H1 (cell line): Measurements from ENCODE around the gene CNOT10. TPM values are rescaled to one million over a fixed set of nuclear protein-coding genes. Genes with fewer than 3 reads are reported as not detected.

Experiments
- CTCF ChIA-PET: fragments of 300-600 bp; sonication (Branson Sonifier 250); formaldehyde crosslinking; loops from one replicate; lab custom pipeline; 2021; ENCODE audit not compliant: partially characterized antibody; lab: Charles Lee
- POLR2A ChIA-PET: fragments of 300-600 bp; sonication (Branson Sonifier 250); formaldehyde crosslinking; loops from one replicate; lab custom pipeline; 2021; ENCODE audit warnings: inconsistent platforms; ENCODE audit not compliant: partially characterized antibody; lab: Charles Lee
- DNase-seq, 2 experiments: peaks; one replicate each; pipeline versions ENCODE4 v3.0.0 to v3.0.0-alpha.2; 2010 to 2022; ENCODE audit warnings: low spot score in 2 of 2, low read depth in 1 of 2, mixed read lengths in 1 of 2
- FAIRE-seq: peaks from 2 replicates; lab custom pipeline; 2011; peaks lifted over from hg19 to GRCh38; lab: Jason Lieb, UNC
- H2AFZ ChIP-seq: 2 replicates; pipeline ENCODE4 v1.8.1; 2012; ENCODE audit warnings: low read length, inconsistent platforms
- H2AK5ac ChIP-seq: 2 replicates; pipeline ENCODE4 v1.6.1; 2013; ENCODE audit warnings: low read depth, low read length
- H2BK120ac ChIP-seq: replicated peaks from 2 replicates; pipeline ENCODE3; 2013; ENCODE audit warnings: low read depth, low read length, inconsistent platforms
- H2BK12ac ChIP-seq: 2 replicates; pipeline ENCODE4 v1.6.1; 2013; ENCODE audit warnings: low read depth, low read length
- H2BK15ac ChIP-seq: 2 replicates; pipeline ENCODE4 v1.6.1; 2013; ENCODE audit warnings: low read length
- H2BK20ac ChIP-seq: 2 replicates; pipeline ENCODE4 v1.6.1; 2013; ENCODE audit warnings: low read length
- H2BK5ac ChIP-seq: 2 replicates; pipeline ENCODE4 v1.6.1; 2013; ENCODE audit warnings: low read depth, low read length
- H3K14ac ChIP-seq: 2 replicates; pipeline ENCODE4 v1.6.1; 2013; ENCODE audit warnings: inconsistent platforms; ENCODE audit not compliant: insufficient read length
- H3K18ac ChIP-seq: 2 replicates; pipeline ENCODE4 v1.6.1; 2013; ENCODE audit warnings: low read length; ENCODE audit errors: extremely low read depth
- H3K23ac ChIP-seq: 2 replicates; pipeline ENCODE4 v1.6.1; 2013; ENCODE audit warnings: inconsistent platforms; ENCODE audit not compliant: insufficient read length
- H3K23me2 ChIP-seq: 2 replicates; pipeline ENCODE4 v1.6.1; 2013; ENCODE audit warnings: low read depth, low read length
- H3K27ac ChIP-seq: 2 replicates; pipeline ENCODE4 v1.6.1; 2011; ENCODE audit warnings: low read depth, low read length, inconsistent platforms
- H3K27me3 ChIP-seq, 4 experiments: replicated peaks in 1 of 4; 1 replicate in 1 of 4; 2 replicates in 3 of 4; pipeline versions ENCODE4 v1.6.1 to v1.8.1; 2011 to 2013; ENCODE audit warnings: low read length in 3 of 4, mild to moderate bottlenecking in 3 of 4, inconsistent platforms in 2 of 4, mixed read lengths in 2 of 4, moderate library complexity in 1 of 4; ENCODE audit not compliant: control insufficient read depth in 3 of 4, insufficient read depth in 3 of 4; ENCODE audit errors: extremely low read depth in 1 of 4
- H3K36me3 ChIP-seq, 4 experiments: 2 replicates each; pipeline versions ENCODE4 v1.6.1 to v1.8.1; 2011 to 2013; ENCODE audit warnings: mild to moderate bottlenecking in 4 of 4, low read length in 3 of 4, moderate library complexity in 2 of 4, control low read depth in 1 of 4, inconsistent platforms in 1 of 4; ENCODE audit not compliant: insufficient read depth in 4 of 4, control insufficient read depth in 2 of 4
- H3K4ac ChIP-seq: replicated peaks from 2 replicates; pipeline ENCODE3; 2013; ENCODE audit warnings: low read length, low read depth, mixed read lengths, inconsistent platforms; ENCODE audit not compliant: insufficient read length
- H3K4me1 ChIP-seq, 4 experiments: replicated peaks in 1 of 4; 1 replicate in 1 of 4; 2 replicates in 3 of 4; pipeline versions ENCODE4 v1.6.1 to v1.8.1; 2011 to 2013; ENCODE audit warnings: low read length in 3 of 4, inconsistent platforms in 2 of 4, mixed read lengths in 1 of 4; ENCODE audit not compliant: insufficient read depth in 4 of 4, control insufficient read depth in 3 of 4
- H3K4me2 ChIP-seq, 2 experiments: 2 replicates each; pipeline versions ENCODE4 v1.6.1 to v1.8.1; 2011 to 2013; ENCODE audit warnings: low read depth in 2 of 2, low read length in 2 of 2, control low read depth in 1 of 2, inconsistent platforms in 1 of 2, mild to moderate bottlenecking in 1 of 2; ENCODE audit not compliant: insufficient read depth in 1 of 2
- H3K4me3 ChIP-seq, 4 experiments: fragments of 200-600, 300-600 bp in 1 of 4; sonication (generic), shearing (Covaris generic), sonication (Bioruptor Twin) in 1 of 4; 2 replicates each; pipeline versions ENCODE4 v1.5.1 to v1.8.1; 2011 to 2016; ENCODE audit warnings: low read length in 4 of 4, low read depth in 3 of 4, control low read depth in 2 of 4, inconsistent platforms in 2 of 4, mild to moderate bottlenecking in 2 of 4, mixed read lengths in 1 of 4, moderate library complexity in 1 of 4; ENCODE audit not compliant: insufficient read depth in 2 of 4; ENCODE audit errors: extremely low read depth in 1 of 4
- H3K56ac ChIP-seq: replicated peaks from 2 replicates; pipeline ENCODE3; 2013; ENCODE audit warnings: low read depth, mild to moderate bottlenecking, mixed read lengths, low read length, inconsistent platforms; ENCODE audit not compliant: insufficient read length
- H3K79me1 ChIP-seq: 2 replicates; pipeline ENCODE4 v1.6.1; 2013; ENCODE audit warnings: low read depth, low read length, control low read depth
- H3K79me2 ChIP-seq, 2 experiments: 2 replicates each; pipeline versions ENCODE4 v1.6.1 to v1.8.1; 2012 to 2013; ENCODE audit warnings: low read length in 2 of 2, mild to moderate bottlenecking in 2 of 2, inconsistent platforms in 1 of 2; ENCODE audit not compliant: insufficient read depth in 2 of 2, control insufficient read depth in 1 of 2
- H3K9ac ChIP-seq, 4 experiments: replicated peaks in 1 of 4; 1 replicate in 1 of 4; 2 replicates in 3 of 4; pipeline versions ENCODE4 v1.6.1 to v1.8.1; 2011 to 2013; ENCODE audit warnings: low read depth in 3 of 4, low read length in 3 of 4, control low read depth in 2 of 4, mild to moderate bottlenecking in 2 of 4, moderate library complexity in 2 of 4, inconsistent platforms in 1 of 4; ENCODE audit errors: extremely low read depth in 1 of 4
- H3K9me3 ChIP-seq, 2 experiments: 2 replicates each; pipeline versions ENCODE4 v1.6.1 to v1.8.1; 2012 to 2013; ENCODE audit warnings: mild to moderate bottlenecking in 2 of 2, moderate library complexity in 2 of 2, control low read depth in 1 of 2, inconsistent platforms in 1 of 2, low read depth in 1 of 2, low read length in 1 of 2, mixed read lengths in 1 of 2; ENCODE audit not compliant: insufficient read depth in 2 of 2
- H4K20me1 ChIP-seq, 2 experiments: replicated peaks in 1 of 2; 2 replicates each; pipeline versions ENCODE3 to v1.8.1; 2011 to 2013; ENCODE audit warnings: inconsistent platforms in 2 of 2, low read length in 2 of 2, mild to moderate bottlenecking in 1 of 2; ENCODE audit not compliant: insufficient read depth in 2 of 2, control insufficient read depth in 1 of 2
- H4K5ac ChIP-seq: 2 replicates; pipeline ENCODE4 v1.6.1; 2013; ENCODE audit warnings: low read length, low read depth, mixed read lengths, inconsistent platforms; ENCODE audit not compliant: insufficient read length
- H4K8ac ChIP-seq: 2 replicates; pipeline ENCODE4 v1.8.0; 2013; ENCODE audit warnings: mild to moderate bottlenecking, moderate library complexity, low read length, inconsistent platforms; ENCODE audit not compliant: insufficient read depth; ENCODE audit errors: extremely low read depth
- H4K91ac ChIP-seq: replicated peaks from 2 replicates; pipeline ENCODE3; 2013; ENCODE audit warnings: low read length, mixed read lengths, inconsistent platforms; ENCODE audit not compliant: insufficient read length
- ATF2 ChIP-seq: IDR thresholded peaks from 2 replicates; pipeline ENCODE4 v1.6.1; 2012; ENCODE audit warnings: low read length, inconsistent platforms
- BRCA1 ChIP-seq: IDR thresholded peaks from 2 replicates; pipeline ENCODE4 v1.6.1; 2012; ENCODE audit warnings: low read depth, low read length, improper control_type of control experiment
- CBX8 ChIP-seq: fragments of 300-800, 300-1000 bp; sonication (generic); IDR thresholded peaks from 2 replicates; pipeline ENCODE4 v1.7.1; 2016; ENCODE audit warnings: low read depth, low read length, borderline replicate concordance
- CEBPB ChIP-seq: IDR thresholded peaks from 2 replicates; pipeline ENCODE4 v1.6.1; 2012; ENCODE audit warnings: low read depth, low read length
- E2F6 ChIP-seq: IDR thresholded peaks from 2 replicates; pipeline ENCODE4 v1.6.1; 2012; ENCODE audit warnings: inconsistent platforms
- JUND ChIP-seq: IDR thresholded peaks from 2 replicates; pipeline ENCODE4 v1.6.1; 2011; ENCODE audit warnings: mild to moderate bottlenecking, improper control_type of control experiment, low read length
- NRF1 ChIP-seq: IDR thresholded peaks from 2 replicates; pipeline ENCODE4 v1.6.1; 2011; ENCODE audit warnings: mild to moderate bottlenecking, low read depth, low read length, improper control_type of control experiment
- RNF2 ChIP-seq: fragments of 200-900, 300-1000 bp; sonication (generic); IDR thresholded peaks from 2 replicates; pipeline ENCODE4 v1.7.1; 2016; ENCODE audit warnings: borderline replicate concordance, low read depth, mild to moderate bottlenecking, antibody characterized with exemption, low read length; ENCODE audit not compliant: poor library complexity, severe bottlenecking; ENCODE audit errors: missing control alignments
- WGBS, 2 experiments: shearing (Covaris generic) in 1 of 2; methylation state at CpG; one replicate each; pipeline versions ENCODE4 v1.1.6 to v1.1.7; 2013 to 2015; ENCODE audit warnings: low lambda C conversion rate in 2 of 2, mixed read lengths in 2 of 2, inconsistent platforms in 1 of 2, low coverage in 1 of 2, missing lambda C conversion rate in 1 of 2; ENCODE audit not compliant: insufficient replicate concordance in 2 of 2, insufficient coverage in 1 of 2, insufficient read length in 1 of 2; ENCODE audit errors: extremely low coverage in 1 of 2, missing lambda C conversion rate in 1 of 2; 5-methylcytosine and 5-hydroxymethylcytosine counted together
- polyA plus RNA-seq, 7 experiments: library from polyadenylated mRNA; depleted of rRNA in 3 of 7; stranded (reverse) in 5 of 7; unstranded in 2 of 7; fragments of >200 nt in 5 of 7; fragments of 200-250 nt in 2 of 7; gene quantifications; 1 replicate in 5 of 7; 2 replicates in 1 of 7; 4 replicates in 1 of 7; pipeline versions ENCODE4 v1.2.1 to v1.2.3, GENCODE V29; 2011 to 2013; ENCODE audit warnings: missing spikeins in 2 of 7, mixed read lengths in 2 of 7
- total RNA-seq: library from RNA; stranded (reverse); fragmentation: NEBNext Ultra II Directional; extraction: Animal tissue kit (Norgen Biotek cat#: 25700); gene quantifications from 2 replicates; pipeline ENCODE4 v1.2.1, GENCODE V29; 2021

The CNOT10 gene
- total and polyA plus RNA-seq, 2 of the 8 experiments (the other 6 are each of a cell fraction or from before 2014, with no cell fraction given), result 39.9 to 55.9 TPM

- Histone ChIP-seq H4K91ac (no peak overlapping the region), H2BK5ac (no peak overlapping the region), H3K4ac (no peak overlapping the region), H2BK12ac (no peak overlapping the region), H3K9ac (no peak overlapping the region), H4K20me1 (peaks cover 2% of the 10 kb centered on the region in 2 experiments), H2BK15ac (no peak overlapping the region), H3K4me2 (no peak overlapping the region), H3K18ac (no peak overlapping the region), H4K8ac (no peak overlapping the region), H4K5ac (no peak overlapping the region), H3K14ac (no peak overlapping the region), H2BK20ac (no peak overlapping the region), H3K9me3 (no peaks in the 10 kb centered on the region), H3K4me3 (no peak overlapping the region), H2BK120ac (no peak overlapping the region), H3K27ac (no peak overlapping the region), H3K56ac (no peak overlapping the region), H3K4me1 (no peaks in the 10 kb centered on the region), H3K79me1 (peaks cover 4% of the 10 kb centered on the region; the same call in 1 of the 2 replicates), H3K23me2 (no peaks in the 10 kb centered on the region), H3K23ac (no peak overlapping the region), H2AK5ac (no peak overlapping the region), H3K27me3 (no peaks in the 10 kb centered on the region), H2AFZ (no peak overlapping the region), H3K36me3 (peaks cover 0 to 3% (median 0%) of the 10 kb centered on the region in 4 experiments; a peak in 1 of 8 replicates), H3K79me2 (peaks cover 0 to 41% of the 10 kb centered on the region in 2 experiments; a peak in 2 of 4 replicates)
- no peak for FAIRE-seq
- DNase-seq, result no peak
- ChIA-PET CTCF (interaction anchor here (0.9 to 1.2 kb wide), 2 partner anchors 15 to 30 kb away, joined by 3 to 4 read pairs; no protein-coding TSS in a partner anchor), POLR2A (no interaction called here)
- WGBS, 2 experiments, result 93% methylated on average over 1 of the region's 1 CpG; no CpG with 5 or more reads in 1 of the 2 experiments
- TF ChIP-seq JUND (no peak), CEBPB (no peak), RNF2 (no peak), ATF2 (no peak), E2F6 (no peak), BRCA1 (no peak), NRF1 (no peak), CBX8 (no peak)
Measured at GRCh38 chr3:32703491-32703972, 18.5 kb downstream of the CNOT10 start.
